ENCODE measurements around the gene SLC38A9. TPM values are rescaled to one million over a fixed set of nuclear protein-coding genes. Genes with fewer than 3 reads are reported as not detected.
"Not testable (repeated sequence)": the region's sequence is repeated elsewhere in the genome, so short reads cannot be mapped to it uniquely, and the experiment has no call there.

Gene SLC38A9
- polyA plus RNA-seq, 2 donors, result 6.6 to 6.8 TPM

GRCh38 chr5:55713871-55714270 lies 1.7 kb upstream of the SLC38A9 start:
- H3K27ac ChIP-seq (ENCODE audit: low read depth in 2 of 2, low read length in 1 of 2), result no peak overlapping the region
- no peaks in the 10 kb centered on the region for H3K27me3 ChIP-seq (ENCODE audit: control insufficient read depth in 1 of 2, insufficient read depth in 2 of 2, low read length in 2 of 2)
- peaks cover 0 to 2% of the 10 kb centered on the region in 2 donors for H3K4me1 ChIP-seq (ENCODE audit: control insufficient read depth in 2 of 2, insufficient read depth in 2 of 2, low read length in 1 of 2)
- 75 to 76% methylated on average over 3 of the region's 3 CpGs for WGBS, 2 donors
- H3K9me3 ChIP-seq (ENCODE audit: control insufficient read depth in 2 of 2, insufficient read depth in 1 of 2, low read depth in 1 of 2, low read length in 1 of 2), result no peaks in the 10 kb centered on the region
- H3K36me3 ChIP-seq (ENCODE audit: control insufficient read depth in 2 of 2, insufficient read depth in 2 of 2, low read length in 1 of 2), result no peaks in the 10 kb centered on the region
- no peak overlapping the region for H3K4me3 ChIP-seq (ENCODE audit: low read depth in 1 of 2, low read length in 2 of 2)

- peaks cover 0 to 2% of the 10 kb centered on the region in 2 donors for H3K4me1 ChIP-seq (ENCODE audit: control insufficient read depth in 2 of 2, insufficient read depth in 2 of 2, low read length in 1 of 2)
- H3K9me3 ChIP-seq (ENCODE audit: control insufficient read depth in 2 of 2, insufficient read depth in 1 of 2, low read depth in 1 of 2, low read length in 1 of 2), result no peaks in the 10 kb centered on the region
- H3K27ac ChIP-seq (ENCODE audit: low read depth in 2 of 2, low read length in 1 of 2), result peak overlapping the region; percentile 15 to 77
- 8 to 13% methylated on average over 18 of the region's 18 CpGs for WGBS, 2 donors
- peaks cover 0 to 2% of the 10 kb centered on the region in 2 donors for H3K36me3 ChIP-seq (ENCODE audit: control insufficient read depth in 2 of 2, insufficient read depth in 2 of 2, low read length in 1 of 2)
- H3K27me3 ChIP-seq (ENCODE audit: control insufficient read depth in 1 of 2, insufficient read depth in 2 of 2, low read length in 2 of 2), result no peaks in the 10 kb centered on the region
- peak overlapping the region; percentile 73 to 82 for H3K4me3 ChIP-seq (ENCODE audit: low read depth in 1 of 2, low read length in 2 of 2)
These were observed 559 bp downstream of the SLC38A9 start for GRCh38 chr5:55711507-55712022.

GRCh38 chr5:55708732-55709131 lies 3.4 kb downstream of the SLC38A9 start:
- peaks cover 0 to 2% of the 10 kb centered on the region in 2 donors for H3K36me3 ChIP-seq (ENCODE audit: control insufficient read depth in 2 of 2, insufficient read depth in 2 of 2, low read length in 1 of 2)
- no peak overlapping the region for H3K27ac ChIP-seq (ENCODE audit: low read depth in 2 of 2, low read length in 1 of 2)
- H3K4me3 ChIP-seq (ENCODE audit: low read depth in 1 of 2, low read length in 2 of 2), result no peak overlapping the region
- no peaks in the 10 kb centered on the region for H3K27me3 ChIP-seq (ENCODE audit: control insufficient read depth in 1 of 2, insufficient read depth in 2 of 2, low read length in 2 of 2)
- H3K9me3 ChIP-seq (ENCODE audit: control insufficient read depth in 2 of 2, insufficient read depth in 1 of 2, low read depth in 1 of 2, low read length in 1 of 2), result no peaks in the 10 kb centered on the region
- peaks cover 0 to 2% of the 10 kb centered on the region in 2 donors for H3K4me1 ChIP-seq (ENCODE audit: control insufficient read depth in 2 of 2, insufficient read depth in 2 of 2, low read length in 1 of 2)

- Histone ChIP-seq H3K27ac (ENCODE audit: low read depth in 2 of 2, low read length in 1 of 2) (no peak overlapping the region), H3K36me3 (ENCODE audit: control insufficient read depth in 2 of 2, insufficient read depth in 2 of 2, low read length in 1 of 2) (peaks cover 0 to 2% of the 10 kb centered on the region in 2 donors), H3K9me3 (ENCODE audit: control insufficient read depth in 2 of 2, insufficient read depth in 1 of 2, low read depth in 1 of 2, low read length in 1 of 2) (no peaks in the 10 kb centered on the region), H3K4me1 (ENCODE audit: control insufficient read depth in 2 of 2, insufficient read depth in 2 of 2, low read length in 1 of 2) (no peaks in the 10 kb centered on the region), H3K27me3 (ENCODE audit: control insufficient read depth in 1 of 2, insufficient read depth in 2 of 2, low read length in 2 of 2) (no peaks in the 10 kb centered on the region), H3K4me3 (ENCODE audit: low read depth in 1 of 2, low read length in 2 of 2) (no peak overlapping the region)
These were observed 5.9 kb downstream of the SLC38A9 start for GRCh38 chr5:55706230-55706629.

- Histone ChIP-seq H3K27ac (ENCODE audit: low read depth in 2 of 2, low read length in 1 of 2) (no peak overlapping the region), H3K27me3 (ENCODE audit: control insufficient read depth in 1 of 2, insufficient read depth in 2 of 2, low read length in 2 of 2) (no peaks in the 10 kb centered on the region), H3K4me3 (ENCODE audit: low read depth in 1 of 2, low read length in 2 of 2) (no peak overlapping the region), H3K4me1 (ENCODE audit: control insufficient read depth in 2 of 2, insufficient read depth in 2 of 2, low read length in 1 of 2) (no peaks in the 10 kb centered on the region), H3K9me3 (ENCODE audit: control insufficient read depth in 2 of 2, insufficient read depth in 1 of 2, low read depth in 1 of 2, low read length in 1 of 2) (no peaks in the 10 kb centered on the region), H3K36me3 (ENCODE audit: control insufficient read depth in 2 of 2, insufficient read depth in 2 of 2, low read length in 1 of 2) (no peaks in the 10 kb centered on the region)
- 25 to 41% methylated on average over 1 of the region's 1 CpG for WGBS, 2 donors
These were observed 9.4 kb downstream of the SLC38A9 start for GRCh38 chr5:55702598-55703345.

GRCh38 chr5:55701462-55702103 lies 10.5 kb downstream of the SLC38A9 start:
- Histone ChIP-seq H3K4me3 (ENCODE audit: low read depth in 1 of 2, low read length in 2 of 2) (no peak overlapping the region), H3K27me3 (ENCODE audit: control insufficient read depth in 1 of 2, insufficient read depth in 2 of 2, low read length in 2 of 2) (no peaks in the 10 kb centered on the region), H3K4me1 (ENCODE audit: control insufficient read depth in 2 of 2, insufficient read depth in 2 of 2, low read length in 1 of 2) (no peaks in the 10 kb centered on the region), H3K27ac (ENCODE audit: low read depth in 2 of 2, low read length in 1 of 2) (no peak overlapping the region), H3K36me3 (ENCODE audit: control insufficient read depth in 2 of 2, insufficient read depth in 2 of 2, low read length in 1 of 2) (no peaks in the 10 kb centered on the region), H3K9me3 (ENCODE audit: control insufficient read depth in 2 of 2, insufficient read depth in 1 of 2, low read depth in 1 of 2, low read length in 1 of 2) (no peaks in the 10 kb centered on the region)
- 84 to 87% methylated on average over 3 of the region's 3 CpGs for WGBS, 2 donors

GRCh38 chr5:55700745-55701144 lies 11.4 kb downstream of the SLC38A9 start:
- 90 to 91% methylated on average over 2 of the region's 2 CpGs for WGBS, 2 donors
- H3K4me3 ChIP-seq (ENCODE audit: low read depth in 1 of 2, low read length in 2 of 2), result no peak overlapping the region
- no peaks in the 10 kb centered on the region for H3K9me3 ChIP-seq (ENCODE audit: control insufficient read depth in 2 of 2, insufficient read depth in 1 of 2, low read depth in 1 of 2, low read length in 1 of 2)
- no peaks in the 10 kb centered on the region for H3K36me3 ChIP-seq (ENCODE audit: control insufficient read depth in 2 of 2, insufficient read depth in 2 of 2, low read length in 1 of 2)
- H3K27me3 ChIP-seq (ENCODE audit: control insufficient read depth in 1 of 2, insufficient read depth in 2 of 2, low read length in 2 of 2), result no peaks in the 10 kb centered on the region
- H3K27ac ChIP-seq (ENCODE audit: low read depth in 2 of 2, low read length in 1 of 2), result no peak overlapping the region
- no peaks in the 10 kb centered on the region for H3K4me1 ChIP-seq (ENCODE audit: control insufficient read depth in 2 of 2, insufficient read depth in 2 of 2, low read length in 1 of 2)

- Histone ChIP-seq H3K27ac (ENCODE audit: low read depth in 2 of 2, low read length in 1 of 2) (no peak overlapping the region), H3K4me1 (ENCODE audit: control insufficient read depth in 2 of 2, insufficient read depth in 2 of 2, low read length in 1 of 2) (no peaks in the 10 kb centered on the region), H3K27me3 (ENCODE audit: control insufficient read depth in 1 of 2, insufficient read depth in 2 of 2, low read length in 2 of 2) (no peaks in the 10 kb centered on the region), H3K9me3 (ENCODE audit: control insufficient read depth in 2 of 2, insufficient read depth in 1 of 2, low read depth in 1 of 2, low read length in 1 of 2) (no peaks in the 10 kb centered on the region), H3K4me3 (ENCODE audit: low read depth in 1 of 2, low read length in 2 of 2) (no peak overlapping the region), H3K36me3 (ENCODE audit: control insufficient read depth in 2 of 2, insufficient read depth in 2 of 2, low read length in 1 of 2) (no peaks in the 10 kb centered on the region)
- WGBS, 2 donors, result 86 to 88% methylated on average over 3 of the region's 3 CpGs
These were observed 13.0 kb downstream of the SLC38A9 start for GRCh38 chr5:55699041-55699688.

GRCh38 chr5:55696704-55697103 lies 15.4 kb downstream of the SLC38A9 start:
- not testable (repeated sequence) for H3K4me1 ChIP-seq (ENCODE audit: control insufficient read depth in 2 of 2, insufficient read depth in 2 of 2, low read length in 1 of 2); H3K4me3 ChIP-seq (ENCODE audit: low read depth in 1 of 2, low read length in 2 of 2); H3K27me3 ChIP-seq (ENCODE audit: control insufficient read depth in 1 of 2, insufficient read depth in 2 of 2, low read length in 2 of 2); H3K36me3 ChIP-seq (ENCODE audit: control insufficient read depth in 2 of 2, insufficient read depth in 2 of 2, low read length in 1 of 2); H3K27ac ChIP-seq (ENCODE audit: low read depth in 2 of 2, low read length in 1 of 2); H3K9me3 ChIP-seq (ENCODE audit: control insufficient read depth in 2 of 2, insufficient read depth in 1 of 2, low read depth in 1 of 2, low read length in 1 of 2)
- WGBS, 2 donors, result 95 to 96% methylated on average over 17 to 30 of the region's 31 CpGs

Data from esophagus (tissue), 2 donors.